HG03066 (cell line): ENCODE data around the gene ZNF415.
"Not testable (repeated sequence)": the region's sequence is repeated elsewhere in the genome, so short reads cannot be mapped to it uniquely, and the experiment has no call there.

Source experiments
- ATAC-seq: cut with Tn5 transposase; IDR thresholded peaks from one replicate; pipeline ENCODE4 v1.9.1; 2021; ENCODE audit warnings: low read depth; ENCODE audit not compliant: unreplicated experiment

Gene ZNF415

DNA sequence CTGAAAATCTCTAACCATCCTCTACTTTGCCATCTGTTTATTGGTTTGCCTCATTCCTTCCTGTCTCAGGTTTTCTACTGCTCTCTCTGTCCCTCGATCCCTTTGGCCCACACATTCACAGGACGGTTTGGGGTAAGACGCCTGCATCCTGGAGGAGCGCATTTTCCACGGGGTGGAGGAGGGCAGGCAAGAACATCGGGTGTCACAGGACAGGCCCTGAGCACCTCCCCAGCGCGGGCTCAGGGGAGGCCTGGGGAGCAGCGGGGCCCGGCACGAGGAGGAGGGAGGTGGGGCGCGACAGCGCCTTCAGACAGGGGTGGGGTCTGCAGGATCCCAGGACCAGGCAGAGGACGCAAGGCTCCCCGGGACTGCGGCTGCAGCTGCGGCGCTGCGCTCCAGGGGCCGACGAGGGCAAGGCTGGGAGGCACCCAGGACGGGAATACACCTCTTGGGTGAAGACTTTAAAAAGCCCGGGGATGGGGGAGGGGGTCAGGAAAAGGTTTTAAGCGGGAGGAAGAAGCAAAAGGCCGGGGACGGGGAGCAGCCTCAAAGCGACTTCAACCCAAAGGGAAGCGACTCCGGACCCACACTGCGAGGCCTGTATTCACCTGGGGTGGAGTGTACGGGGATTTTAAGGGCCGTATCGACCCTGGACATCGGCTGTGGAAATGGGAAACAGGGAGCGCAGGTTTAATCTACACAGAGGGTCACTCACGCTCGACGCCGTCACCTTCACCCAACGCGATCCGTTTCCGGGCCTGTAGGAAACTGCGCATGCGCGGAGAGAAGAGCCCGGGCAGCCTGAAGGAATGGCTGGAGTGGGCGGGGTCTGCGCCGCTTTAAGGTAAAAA lies at the start of gene ZNF415:
TSS of gene ZNF415 (minus strand) at position 770 of the 851 bp plus-strand sequence. CDS start 10,234 bp downstream, outside the sequence.
- ATAC-seq: no peak

DNA sequence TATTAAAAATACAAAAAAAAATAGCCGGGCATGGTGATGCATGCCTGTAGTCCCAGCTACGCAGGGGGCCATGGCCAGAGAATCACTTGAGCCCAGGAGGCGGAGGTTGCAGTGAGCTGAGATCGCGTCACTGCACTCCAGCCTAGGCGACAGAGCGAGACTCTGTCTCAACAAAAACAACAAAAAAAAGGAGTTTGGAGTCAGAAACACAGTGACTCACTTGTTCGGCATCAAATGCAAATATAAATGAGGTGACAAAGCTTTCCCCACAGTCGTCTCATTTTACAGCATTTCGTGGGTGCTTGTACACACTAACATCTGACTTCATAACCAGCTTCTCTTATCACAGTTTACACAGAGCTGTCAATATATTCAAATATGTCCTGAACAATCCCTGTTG lies 49.5 kb upstream of the ZNF415 start:
- ATAC-seq: no peak

DNA sequence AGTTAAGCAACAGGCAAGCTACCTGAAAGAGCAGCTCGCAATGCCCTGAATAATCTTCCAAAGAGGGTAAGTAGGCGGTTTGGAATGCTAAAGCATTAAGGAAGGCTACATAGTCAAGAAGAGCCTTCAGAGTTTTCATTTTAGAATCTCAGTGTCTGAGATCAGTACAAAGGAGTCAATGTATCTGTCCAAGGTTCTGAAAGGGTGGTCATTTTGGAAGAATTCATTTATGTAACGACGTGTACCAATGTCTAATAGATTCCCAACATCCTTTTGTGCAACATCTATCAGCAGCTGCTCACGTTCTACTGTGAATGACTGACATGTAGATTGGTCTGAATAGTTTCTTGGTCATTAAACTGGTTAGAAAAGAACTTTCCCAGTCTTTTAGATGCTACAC lies 45.3 kb upstream of the ZNF415 start:
- no peak for ATAC-seq

DNA sequence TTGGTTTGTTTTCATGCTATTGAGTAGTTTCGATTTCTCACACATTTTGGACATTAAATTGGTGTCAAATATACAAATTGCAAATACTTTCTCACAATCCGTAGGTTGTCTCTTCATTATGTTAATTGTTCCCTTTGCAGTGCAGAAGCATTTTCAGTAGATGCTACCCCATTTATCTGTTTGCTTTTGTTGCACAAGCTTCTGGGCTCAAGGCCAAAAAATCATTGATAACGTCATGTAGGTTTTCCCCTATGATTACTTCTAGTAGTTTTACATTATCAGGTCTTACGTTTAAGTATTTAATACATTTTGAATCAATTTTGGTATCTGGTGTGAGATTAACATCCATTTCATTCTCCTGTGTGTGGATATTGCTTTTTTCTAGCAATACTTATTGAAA lies 40.2 kb upstream of the ZNF415 start:
- ATAC-seq: no peak

DNA sequence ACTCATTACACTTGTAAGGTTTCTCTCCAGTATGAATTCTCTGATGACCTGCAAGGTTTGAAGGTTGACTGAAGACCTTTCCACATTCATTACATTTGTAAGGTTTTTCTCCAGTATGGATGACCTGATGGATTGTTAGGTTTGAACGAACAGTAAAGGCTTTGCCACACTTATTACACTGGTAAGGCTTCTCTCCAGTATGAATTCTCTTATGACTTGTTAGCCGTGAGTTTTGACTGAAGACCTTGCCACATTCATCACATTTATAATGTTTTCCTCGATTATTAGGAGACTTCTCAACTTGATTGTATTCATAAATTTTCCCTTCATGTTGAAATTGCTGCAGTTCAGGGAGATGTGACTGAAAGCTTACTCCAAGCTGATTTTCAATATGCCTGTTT lies 33.0 kb upstream of the ZNF415 start:
- no peak for ATAC-seq

DNA sequence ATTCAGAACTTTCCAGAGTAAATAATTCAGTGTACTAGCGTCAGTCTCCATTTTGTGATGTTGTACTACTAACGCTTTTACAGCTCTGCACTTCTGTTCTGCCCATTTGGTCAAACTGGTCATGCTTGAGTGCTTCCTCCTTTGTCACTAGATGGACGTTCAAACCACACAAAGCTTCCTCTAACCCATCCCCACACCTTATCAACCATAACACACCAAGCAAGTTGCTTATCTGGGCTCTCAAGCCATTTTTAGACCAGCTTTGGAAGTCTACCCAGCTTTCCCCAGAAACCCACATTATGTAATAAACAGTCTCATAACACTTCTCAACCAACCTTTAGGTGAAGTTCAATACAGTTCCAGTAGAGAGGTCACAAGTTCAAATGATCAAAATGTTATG lies 28.4 kb upstream of the ZNF415 start:
- ATAC-seq: no peak

DNA sequence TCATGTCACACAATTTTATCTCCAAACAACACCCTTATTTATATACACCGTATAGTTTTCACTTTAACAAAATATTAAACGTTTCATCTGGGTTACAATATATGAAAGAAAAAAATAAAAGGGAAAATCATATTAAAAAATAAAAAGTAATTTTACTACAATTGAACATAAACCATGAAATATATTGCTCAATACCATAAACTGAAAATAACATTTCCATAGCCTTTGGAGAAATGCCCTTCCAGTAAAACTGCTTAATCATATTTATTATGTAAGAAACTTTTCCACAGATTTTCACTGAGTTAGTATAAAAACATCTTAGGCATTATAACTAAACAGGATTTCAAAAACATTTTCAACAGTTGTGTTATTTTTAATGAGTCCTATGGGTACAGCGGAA lies 27.6 kb upstream of the ZNF415 start:
- ATAC-seq: no peak

DNA sequence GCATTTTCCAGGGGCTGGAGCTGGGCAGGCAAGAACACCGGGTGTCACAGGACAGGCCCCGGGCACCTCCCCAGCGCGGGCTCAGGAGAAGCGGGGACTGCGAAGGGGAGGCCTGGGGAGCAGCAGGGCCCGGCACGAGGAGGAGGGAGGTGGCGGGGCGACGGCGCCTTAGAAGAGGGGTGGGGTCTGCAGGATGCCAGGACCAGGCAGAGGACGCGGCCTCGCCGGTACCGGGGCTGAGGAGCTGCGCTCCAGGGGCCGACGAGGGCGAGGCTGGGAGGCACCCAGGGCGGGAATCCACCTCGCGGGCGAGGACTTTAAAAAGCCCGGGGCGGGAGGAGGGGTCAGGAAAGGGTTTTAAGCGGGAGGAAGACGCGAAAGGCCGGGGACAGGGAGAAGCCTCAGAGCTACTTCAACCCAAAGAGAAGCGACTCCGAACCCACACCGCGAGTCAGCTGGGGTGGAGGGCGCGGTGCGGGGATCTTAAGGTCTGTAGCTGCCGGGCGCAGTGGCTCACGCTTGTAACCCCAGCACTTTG lies 25.5 kb upstream of the ZNF415 start:
- no peak for ATAC-seq

DNA sequence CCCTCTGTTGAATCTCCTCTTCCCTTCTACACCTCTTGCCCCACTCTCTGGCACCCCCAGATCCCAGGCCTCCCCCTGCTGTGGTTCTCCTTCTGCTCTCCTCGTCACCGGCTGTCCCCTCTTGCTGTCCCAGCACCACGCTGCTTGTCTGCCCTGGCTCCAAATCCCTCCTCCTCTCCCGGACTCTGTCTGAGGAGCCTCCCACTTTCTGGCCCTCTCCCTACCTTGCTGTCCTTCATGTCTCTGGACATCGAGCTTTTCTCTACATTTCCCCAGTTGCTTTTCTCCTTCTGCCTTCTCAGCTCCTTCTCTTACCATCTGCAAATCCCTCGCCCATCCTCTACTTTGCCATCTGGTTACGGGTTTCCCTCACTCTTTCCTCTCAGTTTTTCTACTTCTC lies 24.9 kb upstream of the ZNF415 start:
- no peak for ATAC-seq

DNA sequence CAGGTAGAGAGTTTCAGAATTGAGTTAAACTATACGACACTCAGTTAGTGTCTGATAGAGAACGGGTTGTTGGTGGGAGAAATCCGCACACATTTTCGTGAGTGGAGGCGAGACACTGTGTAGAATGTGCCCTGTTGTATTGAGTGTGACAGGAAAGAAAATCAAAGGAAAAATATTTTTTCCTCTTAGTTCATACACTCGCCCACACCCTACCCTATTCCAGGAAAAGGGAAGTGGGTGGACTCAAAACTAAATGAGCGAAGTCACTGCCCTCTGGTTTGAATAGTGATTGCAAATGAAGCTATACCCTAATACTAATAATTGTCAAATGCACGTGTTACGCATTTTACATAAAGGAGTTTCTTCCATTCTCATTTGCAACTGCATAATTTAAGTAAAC lies 24.1 kb upstream of the ZNF415 start:
- no peak for ATAC-seq

DNA sequence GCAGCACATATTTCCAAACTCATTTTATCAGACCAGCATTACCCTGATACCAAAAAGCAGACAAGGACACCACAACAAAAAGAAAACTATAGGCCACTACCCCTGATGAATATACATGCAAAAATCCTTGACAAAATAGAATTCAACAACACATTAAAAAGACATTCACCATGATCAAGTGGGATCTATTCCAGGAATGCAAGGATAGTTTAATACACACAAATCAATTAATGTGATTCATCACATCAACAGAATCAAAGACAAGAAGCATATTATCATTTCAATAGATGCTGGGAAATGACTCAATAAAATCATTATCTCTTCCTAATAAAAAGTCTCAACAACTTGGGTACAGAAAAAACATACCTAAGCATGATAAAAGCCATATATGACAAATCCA lies 14.9 kb upstream of the ZNF415 start:
- no peak for ATAC-seq

DNA sequence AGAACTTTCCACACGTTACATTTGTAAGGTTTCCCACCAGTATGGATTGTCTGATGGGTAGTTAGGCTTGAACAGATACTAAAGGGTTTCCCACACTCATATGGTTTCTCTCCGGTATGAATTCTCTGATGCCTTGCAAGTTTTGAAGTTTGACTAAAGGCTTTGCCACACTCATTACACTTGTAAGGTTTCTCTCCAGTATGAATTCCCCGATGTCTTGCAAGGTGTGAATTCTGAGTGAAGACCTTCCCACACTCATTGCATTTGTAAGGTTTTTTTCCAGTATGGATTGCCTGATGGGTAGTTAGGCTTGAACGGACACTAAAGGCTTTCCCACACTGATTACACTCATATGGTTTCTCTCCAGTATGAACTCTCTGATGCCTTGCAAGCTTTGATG lies 7.6 kb upstream of the ZNF415 start:
- ATAC-seq: no peak

DNA sequence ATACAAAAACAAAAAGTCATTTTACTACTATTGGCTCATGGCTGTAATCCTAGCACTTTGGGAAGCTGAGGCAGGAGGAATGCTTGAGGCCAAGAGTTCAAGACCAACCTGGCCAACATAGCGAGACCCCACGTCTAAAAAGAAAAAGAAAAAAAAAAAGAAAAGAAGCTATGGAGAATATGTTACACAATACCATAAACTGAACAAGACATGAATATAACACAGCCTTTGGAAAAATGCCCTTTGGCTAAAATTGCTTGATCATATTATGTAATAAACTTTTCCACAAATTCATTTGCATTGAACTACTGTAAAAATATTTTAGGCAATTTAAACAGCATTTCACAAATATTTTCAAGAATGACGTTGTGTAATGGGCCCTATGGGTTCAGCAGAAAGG lies 3.7 kb upstream of the ZNF415 start:
- ATAC-seq: no peak

DNA sequence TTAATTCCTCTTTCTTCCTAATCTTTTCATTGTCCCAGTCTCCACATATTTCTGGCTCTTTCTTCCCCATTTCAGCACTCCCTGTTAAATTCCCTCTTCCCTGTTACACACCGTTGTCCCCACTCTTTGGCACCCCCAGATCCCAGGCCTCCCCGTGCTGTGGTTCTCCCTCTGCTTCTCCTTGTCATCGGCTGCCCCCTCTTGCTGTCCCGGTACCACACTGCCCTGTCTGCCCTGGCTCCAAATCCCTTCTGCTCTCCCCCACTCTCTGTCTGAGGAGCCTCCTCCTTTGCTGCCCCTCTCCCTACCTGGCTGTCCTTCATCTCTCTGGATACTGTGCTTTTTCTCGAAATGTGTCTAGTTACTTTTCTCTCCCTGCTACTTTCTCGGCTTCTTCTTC lies 983 bp downstream of the ZNF415 start:
- no peak for ATAC-seq

DNA sequence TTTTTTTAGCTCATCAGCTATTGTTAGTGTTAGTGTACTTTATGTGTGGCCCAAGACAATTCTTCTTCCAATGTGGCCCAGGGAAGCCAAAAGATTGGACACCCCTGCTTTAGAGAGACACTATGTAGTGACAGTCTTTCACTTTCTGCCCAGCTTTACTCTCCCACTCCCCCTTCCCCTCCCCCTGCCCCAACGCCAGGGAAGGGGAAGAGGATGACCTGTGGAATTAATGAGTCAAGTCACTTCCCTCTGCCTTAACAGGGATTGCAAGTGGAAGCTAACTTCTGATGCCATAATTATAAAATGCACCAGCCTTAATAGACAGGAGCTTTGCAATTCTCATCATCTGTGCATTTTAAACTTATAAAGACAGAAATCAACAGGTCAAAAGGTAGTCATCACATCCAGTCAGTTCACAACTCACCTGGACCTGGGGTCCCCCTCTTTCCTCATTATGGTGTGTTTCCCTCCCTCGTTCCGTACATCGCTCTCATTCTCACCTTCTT lies 1.6 kb downstream of the ZNF415 start:
- no peak for ATAC-seq

DNA sequence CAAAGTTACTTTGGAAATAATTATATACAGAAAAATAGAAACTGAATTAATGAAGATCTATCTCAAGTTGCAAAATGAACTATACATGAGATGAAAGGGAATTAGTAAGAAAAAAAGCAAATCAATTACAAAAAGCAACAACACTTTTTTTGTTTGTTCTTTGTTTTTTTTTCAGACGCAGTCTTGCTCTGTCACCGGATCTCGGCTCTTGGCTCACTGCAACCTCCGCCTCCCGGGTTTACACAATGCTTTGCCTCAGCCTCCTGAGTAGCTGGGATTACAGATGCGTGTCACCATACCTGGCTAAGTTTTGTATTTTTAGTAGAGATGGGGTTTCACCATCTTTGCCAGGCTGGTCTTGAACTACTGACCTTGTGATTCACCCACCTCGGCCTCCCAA lies 2.2 kb downstream of the ZNF415 start:
- no peak for ATAC-seq

DNA sequence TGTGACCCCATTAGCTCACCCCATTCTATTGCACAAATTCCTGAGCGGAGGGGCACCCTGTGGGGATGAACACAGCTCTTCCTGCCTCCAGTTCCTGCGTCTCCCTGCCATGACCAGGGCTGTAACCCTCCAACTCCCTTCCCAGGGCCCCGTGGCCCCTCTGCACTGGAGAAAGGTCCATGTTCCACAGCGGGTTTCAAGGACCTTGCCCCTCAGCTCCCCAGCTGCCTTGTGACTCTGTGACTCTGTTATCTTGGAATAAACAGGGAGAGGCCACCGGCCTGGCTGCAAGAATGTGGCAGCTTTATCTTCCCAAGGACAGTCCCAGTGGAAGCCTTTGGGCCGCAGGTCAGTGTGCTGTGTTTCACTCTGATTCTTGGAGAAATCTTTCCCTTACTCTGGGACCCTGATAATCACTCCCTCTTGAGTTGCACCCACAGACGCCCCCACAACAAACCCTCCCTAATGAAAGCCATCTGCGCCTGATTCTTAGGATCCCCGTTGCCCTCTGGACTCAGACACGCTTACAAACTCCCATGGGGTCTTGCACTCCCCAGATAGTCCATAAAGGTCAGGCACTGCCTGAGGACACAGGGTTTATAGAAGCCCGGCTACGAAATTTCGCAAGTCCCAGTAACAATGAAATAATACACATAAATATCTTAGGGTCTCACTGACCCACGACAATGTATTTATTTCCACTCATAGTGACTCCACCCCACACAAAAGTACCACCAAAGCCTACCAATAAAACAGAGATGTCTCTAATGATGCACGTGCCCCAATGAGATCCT lies 5.8 kb downstream of the ZNF415 start:
- ATAC-seq: not testable (repeated sequence)

DNA sequence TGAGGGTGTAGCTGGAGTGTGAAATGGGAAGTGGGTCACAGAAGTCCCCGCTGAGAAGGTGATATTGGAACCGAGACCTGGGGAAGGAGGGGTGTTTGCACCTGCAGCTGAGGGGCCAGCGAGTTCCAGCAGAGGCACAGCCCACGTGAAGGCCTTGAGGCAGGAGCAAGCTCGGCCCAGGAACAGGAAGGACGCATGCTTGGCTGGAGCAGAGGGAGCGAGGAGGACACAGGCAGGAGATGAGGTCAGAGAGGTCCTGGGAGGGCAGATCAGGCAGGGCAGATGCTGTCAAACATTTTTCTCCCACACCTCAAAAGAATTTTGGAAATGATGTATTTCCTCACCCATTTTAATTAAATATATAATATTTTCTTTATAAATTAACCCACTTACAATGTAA lies 9.3 kb downstream of the ZNF415 start:
- ATAC-seq: no peak

DNA sequence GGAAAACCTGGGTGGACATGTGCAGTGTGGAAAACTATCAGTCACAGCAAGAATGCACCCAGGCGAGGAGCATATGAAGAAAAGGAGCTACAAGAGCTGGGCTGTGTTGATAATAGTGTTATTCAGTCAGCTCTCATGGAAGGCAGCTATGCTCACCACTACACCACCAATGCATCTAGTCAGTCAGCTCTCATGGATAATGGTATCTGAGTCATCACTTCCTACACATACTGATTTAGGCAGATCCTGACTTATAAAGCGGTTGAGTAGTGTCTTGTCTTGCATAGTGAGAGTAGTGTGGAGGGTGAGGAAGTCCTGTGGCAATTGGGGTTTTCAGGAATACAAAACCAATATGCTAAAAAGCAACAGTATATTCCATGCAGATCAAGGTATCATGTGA lies 20.4 kb downstream of the ZNF415 start:
- no peak for ATAC-seq

DNA sequence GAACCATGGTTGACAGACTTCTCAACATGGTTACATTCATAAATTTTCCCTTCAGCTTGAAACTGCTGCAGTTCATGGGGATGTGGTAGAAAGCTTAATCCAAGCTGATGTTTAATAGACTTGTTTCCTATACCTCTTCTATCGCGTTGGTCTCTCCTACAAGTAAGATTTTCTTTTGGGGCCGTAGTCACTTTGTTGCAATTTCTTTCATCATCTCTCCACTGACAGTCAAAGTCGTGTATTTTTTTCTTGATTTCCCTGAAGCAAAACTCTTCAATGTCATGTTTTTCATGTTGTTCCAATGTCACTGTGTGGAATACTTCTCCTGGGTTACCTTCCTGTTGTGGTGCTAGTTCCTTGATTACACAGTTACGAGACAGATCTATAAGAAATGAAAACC lies 23.2 kb downstream of the ZNF415 start:
- ATAC-seq: no peak
